Measurements from ENCODE around the gene AP4E1.

Gene AP4E1

GRCh38 chr15:50933341-50933740 lies 24.9 kb downstream of the AP4E1 start:
- TF ChIP-seq FOXP2 (optimal IDR thresholded peaks at IDR 0.05; ENCODE audit: borderline replicate concordance, extremely low read depth, extremely low read length, insufficient read depth): no peak
- TF ChIP-seq SIN3A (IDR thresholded peaks at IDR 0.05; ENCODE audit: borderline replicate concordance, insufficient read depth, low read length): no peak
- TF ChIP-seq REST (IDR thresholded peaks at IDR 0.05; ENCODE audit: insufficient read depth in 1 of 2, low read depth in 2 of 2, low read length in 2 of 2): no peak
- TF ChIP-seq TAF1 (IDR thresholded peaks at IDR 0.05; ENCODE audit: borderline replicate concordance, insufficient read depth, low read length): no peak
- no peak for TF ChIP-seq POLR2AphosphoS5 (IDR thresholded peaks at IDR 0.05; ENCODE audit: low read depth, low read length)

GRCh38 chr15:50938525-50938924 lies 30.0 kb downstream of the AP4E1 start:
- TF ChIP-seq TAF1 (IDR thresholded peaks at IDR 0.05; ENCODE audit: borderline replicate concordance, insufficient read depth, low read length) (no peak), SIN3A (IDR thresholded peaks at IDR 0.05; ENCODE audit: borderline replicate concordance, insufficient read depth, low read length) (no peak), FOXP2 (optimal IDR thresholded peaks at IDR 0.05; ENCODE audit: borderline replicate concordance, extremely low read depth, extremely low read length, insufficient read depth) (no peak), POLR2AphosphoS5 (IDR thresholded peaks at IDR 0.05; ENCODE audit: low read depth, low read length) (no peak), REST (IDR thresholded peaks at IDR 0.05; ENCODE audit: insufficient read depth in 1 of 2, low read depth in 2 of 2, low read length in 2 of 2) (no peak)

GRCh38 chr15:50939911-50940310 lies 31.4 kb downstream of the AP4E1 start:
- TF ChIP-seq REST (IDR thresholded peaks at IDR 0.05; ENCODE audit: insufficient read depth in 1 of 2, low read depth in 2 of 2, low read length in 2 of 2) (no peak), FOXP2 (optimal IDR thresholded peaks at IDR 0.05; ENCODE audit: borderline replicate concordance, extremely low read depth, extremely low read length, insufficient read depth) (no peak), SIN3A (IDR thresholded peaks at IDR 0.05; ENCODE audit: borderline replicate concordance, insufficient read depth, low read length) (no peak), TAF1 (IDR thresholded peaks at IDR 0.05; ENCODE audit: borderline replicate concordance, insufficient read depth, low read length) (no peak), POLR2AphosphoS5 (IDR thresholded peaks at IDR 0.05; ENCODE audit: low read depth, low read length) (no peak)

- TF ChIP-seq TAF1 (IDR thresholded peaks at IDR 0.05; ENCODE audit: borderline replicate concordance, insufficient read depth, low read length) (no peak), FOXP2 (optimal IDR thresholded peaks at IDR 0.05; ENCODE audit: borderline replicate concordance, extremely low read depth, extremely low read length, insufficient read depth) (no peak), REST (IDR thresholded peaks at IDR 0.05; ENCODE audit: insufficient read depth in 1 of 2, low read depth in 2 of 2, low read length in 2 of 2) (no peak), POLR2AphosphoS5 (IDR thresholded peaks at IDR 0.05; ENCODE audit: low read depth, low read length) (no peak), SIN3A (IDR thresholded peaks at IDR 0.05; ENCODE audit: borderline replicate concordance, insufficient read depth, low read length) (no peak)
Observed at GRCh38 chr15:50940506-50940905, 32.0 kb downstream of the AP4E1 start.

GRCh38 chr15:50943638-50944037 lies 35.2 kb downstream of the AP4E1 start:
- TF ChIP-seq TAF1 (IDR thresholded peaks at IDR 0.05; ENCODE audit: borderline replicate concordance, insufficient read depth, low read length) (no peak), SIN3A (IDR thresholded peaks at IDR 0.05; ENCODE audit: borderline replicate concordance, insufficient read depth, low read length) (no peak), REST (IDR thresholded peaks at IDR 0.05; ENCODE audit: insufficient read depth in 1 of 2, low read depth in 2 of 2, low read length in 2 of 2) (no peak), POLR2AphosphoS5 (IDR thresholded peaks at IDR 0.05; ENCODE audit: low read depth, low read length) (no peak), FOXP2 (optimal IDR thresholded peaks at IDR 0.05; ENCODE audit: borderline replicate concordance, extremely low read depth, extremely low read length, insufficient read depth) (no peak)
